GM23338 (cell line): ENCODE data around the gene GIMAP7. TPM values are rescaled to one million over a fixed set of nuclear protein-coding genes. Genes with fewer than 3 reads are reported as not detected.
"Not testable (repeated sequence)": the region's sequence is repeated elsewhere in the genome, so short reads cannot be mapped to it uniquely, and the experiment has no call there.

Source experiments
- ATAC-seq: fragments of 200-7000 bp; cut with Tn5 transposase; 3 replicates; pipeline ENCODE4 v1.9.1; 2020
- DNase-seq: peaks from one replicate; pipeline ENCODE4 v3.0.0-alpha.2; 2015; ENCODE audit warnings: low spot score
- H2AFZ ChIP-seq: fragments of 200-600 bp; sonication (generic); 2 replicates; pipeline ENCODE4 v1.8.0; 2016; ENCODE audit warnings: antibody characterized with exemption, mild to moderate bottlenecking, moderate library complexity
- H3F3A ChIP-seq: fragments of 200-600 bp; sonication (generic); replicated peaks from 2 replicates; pipeline ENCODE4 v1.8.0; 2017; ENCODE audit warnings: antibody characterized with exemption, mixed run types, low read depth
- H3K27ac ChIP-seq: fragments of 200-600 bp; sonication (generic); 2 replicates; pipeline ENCODE4 v1.6.1; 2016; ENCODE audit warnings: low read depth
- H3K27me3 ChIP-seq: fragments of 200-600 bp; sonication (generic); 2 replicates; pipeline ENCODE4 v1.8.0; 2016; ENCODE audit warnings: mild to moderate bottlenecking, mixed run types, moderate library complexity; ENCODE audit not compliant: insufficient read depth
- H3K36me3 ChIP-seq: fragments of 200-600 bp; sonication (generic); 2 replicates; pipeline ENCODE4 v1.8.0; 2016; ENCODE audit warnings: mild to moderate bottlenecking; ENCODE audit not compliant: insufficient read depth
- H3K4me1 ChIP-seq: fragments of 200-600 bp; sonication (generic); 2 replicates; pipeline ENCODE4 v1.8.0; 2016; ENCODE audit warnings: mild to moderate bottlenecking, moderate library complexity; ENCODE audit not compliant: insufficient read depth
- H3K4me2 ChIP-seq: fragments of 200-600 bp; sonication (generic); 2 replicates; pipeline ENCODE4 v1.7.1; 2017; ENCODE audit warnings: mixed run types
- H3K4me3 ChIP-seq: fragments of 200-600 bp; sonication (generic); 2 replicates; pipeline ENCODE4 v1.6.1; 2016; ENCODE audit warnings: mixed run types
- H3K79me2 ChIP-seq: fragments of 200-600 bp; sonication (generic); replicated peaks from 2 replicates; pipeline ENCODE4 v1.8.0; 2017; ENCODE audit warnings: mild to moderate bottlenecking; ENCODE audit not compliant: insufficient read depth
- H3K9me2 ChIP-seq: fragments of 200-600 bp; sonication (generic); 2 replicates; pipeline ENCODE4 v1.8.0; 2017; ENCODE audit not compliant: insufficient read depth
- H4K20me1 ChIP-seq: fragments of 200-600 bp; sonication (generic); replicated peaks from 2 replicates; pipeline ENCODE4 v1.8.0; 2017; ENCODE audit warnings: mild to moderate bottlenecking; ENCODE audit not compliant: insufficient read depth
- H3K27ac Mint-ChIP-seq: 2 replicates; pipeline ENCODE4 v1.8.0; 2020; ENCODE audit warnings: inconsistent platforms, mild to moderate bottlenecking, moderate library complexity, mixed read lengths
- H3K27me3 Mint-ChIP-seq: 3 replicates; pipeline ENCODE4 v1.8.0; 2022; ENCODE audit warnings: low read depth, mild to moderate bottlenecking, moderate library complexity, mixed read lengths, inconsistent platforms; ENCODE audit not compliant: insufficient read depth, poor library complexity
- H3K36me3 Mint-ChIP-seq: 3 replicates; pipeline ENCODE4 v1.8.0; 2021; ENCODE audit warnings: low read depth, mild to moderate bottlenecking, inconsistent platforms, moderate library complexity, mixed read lengths
- H3K4me1 Mint-ChIP-seq: 3 replicates; pipeline ENCODE4 v1.8.0; 2020; ENCODE audit warnings: mild to moderate bottlenecking, inconsistent platforms, mixed read lengths
- H3K4me3 Mint-ChIP-seq: 3 replicates; pipeline ENCODE4 v1.8.0; 2021; ENCODE audit warnings: moderate library complexity, mild to moderate bottlenecking, inconsistent platforms, mixed read lengths
- H3K9me3 Mint-ChIP-seq: 3 replicates; pipeline ENCODE4 v1.8.0; 2020; ENCODE audit warnings: moderate library complexity, mild to moderate bottlenecking, inconsistent platforms, mixed read lengths
- ETS1 ChIP-seq: IDR thresholded peaks from 2 replicates; pipeline ENCODE4 v1.6.1; 2016; ENCODE audit warnings: antibody characterized with exemption
- NANOG ChIP-seq: IDR thresholded peaks from 2 replicates; pipeline ENCODE4 v1.6.1; 2016; ENCODE audit warnings: antibody characterized with exemption, borderline replicate concordance
- STAT1 ChIP-seq: IDR thresholded peaks from one replicate; pipeline ENCODE4 v1.6.1; 2016; ENCODE audit warnings: antibody characterized with exemption; ENCODE audit not compliant: unreplicated experiment
- polyA plus RNA-seq: library from polyadenylated mRNA; unstranded; fragments of >200 nt; fragmentation: Nextera tagmentation; extraction: Ambion mirVana; gene quantifications from 2 replicates; pipeline ENCODE4 v1.2.1, GENCODE V29; 2016
- total RNA-seq: library from RNA; depleted of rRNA; stranded (reverse); fragments of >200 nt; shearing (Covaris generic); gene quantifications from 2 replicates; pipeline ENCODE4 v1.2.3, GENCODE V29; 2014
- TF ChIP-seq, protein P1 (sequence below): IDR thresholded peaks from one replicate; pipeline ENCODE4 v1.6.1; 2018; ENCODE audit warnings: antibody characterized with exemption; ENCODE audit not compliant: unreplicated experiment
- TF ChIP-seq, protein P2 (sequence below): fragments of 250-450 bp; sonication (Bioruptor Pico); IDR thresholded peaks from 2 replicates; pipeline ENCODE4 v1.5.0; 2020; ENCODE audit warnings: mild to moderate bottlenecking, moderate library complexity

GIMAP7 gene
- total and polyA plus RNA-seq, 2 experiments from 2014 or later: not detected

- peak overlapping the region; percentile 69 for H2AFZ ChIP-seq
- Mint-ChIP-seq H3K9me3 (peaks cover 2% of the 10 kb centered on the region; the same call in 1 of the 3 replicates), H3K36me3 (peaks cover 4% of the 10 kb centered on the region; the same call in 1 of the 3 replicates), H3K4me1 (peaks cover 32% of the 10 kb centered on the region), H3K4me3 (no peak overlapping the region), H3K27me3 (peaks cover 7% of the 10 kb centered on the region), H3K27ac (no peak overlapping the region)
- H4K20me1 ChIP-seq: no peaks in the 10 kb centered on the region
- H3F3A ChIP-seq: no peaks in the 10 kb centered on the region
- H3K4me3 ChIP-seq: no peak overlapping the region
- H3K36me3 ChIP-seq: no peaks in the 10 kb centered on the region
- ATAC-seq (no peak), DNase-seq (no peak)
- no peak overlapping the region for H3K4me2 ChIP-seq
- peaks cover 6% of the 10 kb centered on the region; the same call in 1 of the 2 replicates for H3K9me2 ChIP-seq
- H3K27ac ChIP-seq: no peak overlapping the region
- 0 out of 2 replicates have a peak, but pooled peaks cover 2% of the 10 kb centered on the region for H3K27me3 ChIP-seq
- no peak for TF ChIP-seq ETS1
- TF ChIP-seq, protein P1, sequence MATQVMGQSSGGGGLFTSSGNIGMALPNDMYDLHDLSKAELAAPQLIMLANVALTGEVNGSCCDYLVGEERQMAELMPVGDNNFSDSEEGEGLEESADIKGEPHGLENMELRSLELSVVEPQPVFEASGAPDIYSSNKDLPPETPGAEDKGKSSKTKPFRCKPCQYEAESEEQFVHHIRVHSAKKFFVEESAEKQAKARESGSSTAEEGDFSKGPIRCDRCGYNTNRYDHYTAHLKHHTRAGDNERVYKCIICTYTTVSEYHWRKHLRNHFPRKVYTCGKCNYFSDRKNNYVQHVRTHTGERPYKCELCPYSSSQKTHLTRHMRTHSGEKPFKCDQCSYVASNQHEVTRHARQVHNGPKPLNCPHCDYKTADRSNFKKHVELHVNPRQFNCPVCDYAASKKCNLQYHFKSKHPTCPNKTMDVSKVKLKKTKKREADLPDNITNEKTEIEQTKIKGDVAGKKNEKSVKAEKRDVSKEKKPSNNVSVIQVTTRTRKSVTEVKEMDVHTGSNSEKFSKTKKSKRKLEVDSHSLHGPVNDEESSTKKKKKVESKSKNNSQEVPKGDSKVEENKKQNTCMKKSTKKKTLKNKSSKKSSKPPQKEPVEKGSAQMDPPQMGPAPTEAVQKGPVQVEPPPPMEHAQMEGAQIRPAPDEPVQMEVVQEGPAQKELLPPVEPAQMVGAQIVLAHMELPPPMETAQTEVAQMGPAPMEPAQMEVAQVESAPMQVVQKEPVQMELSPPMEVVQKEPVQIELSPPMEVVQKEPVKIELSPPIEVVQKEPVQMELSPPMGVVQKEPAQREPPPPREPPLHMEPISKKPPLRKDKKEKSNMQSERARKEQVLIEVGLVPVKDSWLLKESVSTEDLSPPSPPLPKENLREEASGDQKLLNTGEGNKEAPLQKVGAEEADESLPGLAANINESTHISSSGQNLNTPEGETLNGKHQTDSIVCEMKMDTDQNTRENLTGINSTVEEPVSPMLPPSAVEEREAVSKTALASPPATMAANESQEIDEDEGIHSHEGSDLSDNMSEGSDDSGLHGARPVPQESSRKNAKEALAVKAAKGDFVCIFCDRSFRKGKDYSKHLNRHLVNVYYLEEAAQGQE: no peak
- TF ChIP-seq STAT1: no peak
- no peaks in the 10 kb centered on the region for H3K79me2 ChIP-seq
- peaks cover 26% of the 10 kb centered on the region for H3K4me1 ChIP-seq
These were observed 5.5 kb downstream of the GIMAP7 start for GRCh38 chr7:150520145-150520544.

DNA sequence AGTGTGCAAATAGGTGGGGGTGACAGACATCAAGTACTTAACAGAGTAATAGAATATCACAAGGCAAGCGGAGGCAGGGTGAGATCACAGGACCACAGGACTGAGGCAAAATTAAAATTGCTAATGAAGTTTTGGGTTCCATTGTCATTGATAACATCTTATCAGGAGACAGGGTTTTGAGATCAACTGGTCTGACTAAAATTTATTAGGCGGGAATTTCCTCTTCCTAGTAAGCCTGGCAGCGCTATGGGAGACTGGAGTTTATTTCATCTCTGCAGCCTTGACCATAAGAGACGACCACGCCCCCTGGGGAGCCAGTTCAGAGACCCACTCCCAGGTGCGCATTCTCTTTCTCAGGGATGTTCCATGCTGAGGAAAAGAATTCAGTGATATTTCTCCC lies 8.3 kb downstream of the GIMAP7 start:
- not testable (repeated sequence) for H3F3A ChIP-seq, H3K79me2 ChIP-seq, H4K20me1 ChIP-seq, H3K27me3 ChIP-seq, H3K27me3 Mint-ChIP-seq, H3K9me3 Mint-ChIP-seq, H3K36me3 ChIP-seq, H3K36me3 Mint-ChIP-seq, H2AFZ ChIP-seq, H3K9me2 ChIP-seq
- Mint-ChIP-seq H3K4me3 (peak overlapping the region; percentile 53), H3K27ac (peak overlapping the region; percentile 75), H3K4me1 (peaks cover 29% of the 10 kb centered on the region)
- peak overlapping the region; percentile 64 for H3K27ac ChIP-seq
- DNase-seq (peak; percentile 62), ATAC-seq (peak; percentile 48)
- H3K4me1 ChIP-seq: peaks cover 26% of the 10 kb centered on the region
- peak overlapping the region; percentile 18 for H3K4me3 ChIP-seq
- TF ChIP-seq NANOG: peak; percentile 53; the same call in 1 of the 2 replicates
- peak overlapping the region; percentile 72 for H3K4me2 ChIP-seq

DNA sequence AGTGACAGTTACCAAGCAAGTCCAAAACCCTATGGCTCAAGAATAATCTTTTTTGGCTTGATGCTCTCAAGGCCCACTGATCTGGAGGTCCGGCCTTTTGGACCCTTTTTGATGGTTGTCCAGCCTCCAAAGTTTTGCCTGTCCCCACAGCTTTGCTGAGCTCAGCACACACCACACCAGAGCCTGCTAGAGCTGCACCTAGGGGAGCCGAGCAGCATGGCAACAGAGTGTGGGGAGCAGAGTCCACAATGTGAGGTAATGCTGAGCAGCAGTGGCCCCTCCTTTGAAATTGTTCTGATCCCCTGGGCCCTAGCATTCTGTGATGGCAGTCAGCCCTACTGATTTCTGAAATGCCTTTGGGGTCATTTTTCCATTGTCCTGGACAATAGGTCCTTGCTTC lies 9.3 kb downstream of the GIMAP7 start:
- Histone ChIP-seq H3K9me2 (peaks cover 6% of the 10 kb centered on the region; the same call in 1 of the 2 replicates), H3K4me1 (peaks cover 26% of the 10 kb centered on the region), H4K20me1 (no peaks in the 10 kb centered on the region), H3K79me2 (no peaks in the 10 kb centered on the region), H3K36me3 (no peaks in the 10 kb centered on the region), H3K27ac (no peak overlapping the region), H2AFZ (peak overlapping the region; percentile 52; the same call in 1 of the 2 replicates), H3K27me3 (0 out of 2 replicates have a peak, but pooled peaks cover 2% of the 10 kb centered on the region), H3K4me3 (peak overlapping the region; percentile 18; the same call in 1 of the 2 replicates), H3K4me2 (peak overlapping the region; percentile 72; the same call in 1 of the 2 replicates), H3F3A (no peaks in the 10 kb centered on the region)
- DNase-seq (peak; percentile 8), ATAC-seq (peak; percentile 95)
- H3K4me3 Mint-ChIP-seq: no peak overlapping the region
- H3K27ac Mint-ChIP-seq: no peak overlapping the region
- peaks cover 29% of the 10 kb centered on the region for H3K4me1 Mint-ChIP-seq
- H3K9me3 Mint-ChIP-seq: peaks cover 17% of the 10 kb centered on the region
- H3K36me3 Mint-ChIP-seq: peaks cover 11% of the 10 kb centered on the region; the same call in 2 of the 3 replicates
- peaks cover 7% of the 10 kb centered on the region for H3K27me3 Mint-ChIP-seq
- TF ChIP-seq, protein P2, sequence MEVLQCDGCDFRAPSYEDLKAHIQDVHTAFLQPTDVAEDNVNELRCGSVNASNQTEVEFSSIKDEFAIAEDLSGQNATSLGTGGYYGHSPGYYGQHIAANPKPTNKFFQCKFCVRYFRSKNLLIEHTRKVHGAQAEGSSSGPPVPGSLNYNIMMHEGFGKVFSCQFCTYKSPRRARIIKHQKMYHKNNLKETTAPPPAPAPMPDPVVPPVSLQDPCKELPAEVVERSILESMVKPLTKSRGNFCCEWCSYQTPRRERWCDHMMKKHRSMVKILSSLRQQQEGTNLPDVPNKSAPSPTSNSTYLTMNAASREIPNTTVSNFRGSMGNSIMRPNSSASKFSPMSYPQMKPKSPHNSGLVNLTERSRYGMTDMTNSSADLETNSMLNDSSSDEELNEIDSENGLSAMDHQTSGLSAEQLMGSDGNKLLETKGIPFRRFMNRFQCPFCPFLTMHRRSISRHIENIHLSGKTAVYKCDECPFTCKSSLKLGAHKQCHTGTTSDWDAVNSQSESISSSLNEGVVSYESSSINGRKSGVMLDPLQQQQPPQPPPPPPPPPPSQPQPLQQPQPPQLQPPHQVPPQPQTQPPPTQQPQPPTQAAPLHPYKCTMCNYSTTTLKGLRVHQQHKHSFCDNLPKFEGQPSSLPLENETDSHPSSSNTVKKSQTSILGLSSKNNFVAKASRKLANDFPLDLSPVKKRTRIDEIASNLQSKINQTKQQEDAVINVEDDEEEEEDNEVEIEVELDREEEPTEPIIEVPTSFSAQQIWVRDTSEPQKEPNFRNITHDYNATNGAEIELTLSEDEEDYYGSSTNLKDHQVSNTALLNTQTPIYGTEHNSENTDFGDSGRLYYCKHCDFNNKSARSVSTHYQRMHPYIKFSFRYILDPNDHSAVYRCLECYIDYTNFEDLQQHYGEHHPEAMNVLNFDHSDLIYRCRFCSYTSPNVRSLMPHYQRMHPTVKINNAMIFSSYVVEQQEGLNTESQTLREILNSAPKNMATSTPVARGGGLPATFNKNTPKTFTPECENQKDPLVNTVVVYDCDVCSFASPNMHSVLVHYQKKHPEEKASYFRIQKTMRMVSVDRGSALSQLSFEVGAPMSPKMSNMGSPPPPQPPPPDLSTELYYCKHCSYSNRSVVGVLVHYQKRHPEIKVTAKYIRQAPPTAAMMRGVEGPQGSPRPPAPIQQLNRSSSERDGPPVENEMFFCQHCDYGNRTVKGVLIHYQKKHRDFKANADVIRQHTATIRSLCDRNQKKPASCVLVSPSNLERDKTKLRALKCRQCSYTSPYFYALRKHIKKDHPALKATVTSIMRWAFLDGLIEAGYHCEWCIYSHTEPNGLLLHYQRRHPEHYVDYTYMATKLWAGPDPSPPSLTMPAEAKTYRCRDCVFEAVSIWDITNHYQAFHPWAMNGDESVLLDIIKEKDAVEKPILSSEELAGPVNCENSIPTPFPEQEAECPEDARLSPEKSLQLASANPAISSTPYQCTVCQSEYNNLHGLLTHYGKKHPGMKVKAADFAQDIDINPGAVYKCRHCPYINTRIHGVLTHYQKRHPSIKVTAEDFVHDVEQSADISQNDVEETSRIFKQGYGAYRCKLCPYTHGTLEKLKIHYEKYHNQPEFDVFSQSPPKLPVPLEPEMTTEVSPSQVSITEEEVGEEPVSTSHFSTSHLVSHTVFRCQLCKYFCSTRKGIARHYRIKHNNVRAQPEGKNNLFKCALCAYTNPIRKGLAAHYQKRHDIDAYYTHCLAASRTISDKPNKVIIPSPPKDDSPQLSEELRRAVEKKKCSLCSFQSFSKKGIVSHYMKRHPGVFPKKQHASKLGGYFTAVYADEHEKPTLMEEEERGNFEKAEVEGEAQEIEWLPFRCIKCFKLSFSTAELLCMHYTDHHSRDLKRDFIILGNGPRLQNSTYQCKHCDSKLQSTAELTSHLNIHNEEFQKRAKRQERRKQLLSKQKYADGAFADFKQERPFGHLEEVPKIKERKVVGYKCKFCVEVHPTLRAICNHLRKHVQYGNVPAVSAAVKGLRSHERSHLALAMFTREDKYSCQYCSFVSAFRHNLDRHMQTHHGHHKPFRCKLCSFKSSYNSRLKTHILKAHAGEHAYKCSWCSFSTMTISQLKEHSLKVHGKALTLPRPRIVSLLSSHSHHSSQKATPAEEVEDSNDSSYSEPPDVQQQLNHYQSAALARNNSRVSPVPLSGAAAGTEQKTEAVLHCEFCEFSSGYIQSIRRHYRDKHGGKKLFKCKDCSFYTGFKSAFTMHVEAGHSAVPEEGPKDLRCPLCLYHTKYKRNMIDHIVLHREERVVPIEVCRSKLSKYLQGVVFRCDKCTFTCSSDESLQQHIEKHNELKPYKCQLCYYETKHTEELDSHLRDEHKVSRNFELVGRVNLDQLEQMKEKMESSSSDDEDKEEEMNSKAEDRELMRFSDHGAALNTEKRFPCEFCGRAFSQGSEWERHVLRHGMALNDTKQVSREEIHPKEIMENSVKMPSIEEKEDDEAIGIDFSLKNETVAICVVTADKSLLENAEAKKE (CRISPR knock-in tag): no peak
- TF ChIP-seq STAT1: no peak
- no peak for TF ChIP-seq NANOG
